Measurements from ENCODE around the gene PARD3.

The PARD3 gene

GRCh38 chr10:34643620-34644019 is 171.5 kb downstream of the PARD3 start:
- no peak for DNase-seq

- DNase-seq: no peak
Observed at GRCh38 chr10:34641913-34642558, 173.1 kb downstream of the PARD3 start.

- no peak for DNase-seq
Observed at GRCh38 chr10:34641147-34641912, 173.8 kb downstream of the PARD3 start.

GRCh38 chr10:34638406-34639054 is 176.6 kb downstream of the PARD3 start:
- peak; percentile 23 to 58 (median 38) for DNase-seq

GRCh38 chr10:34637418-34637911 is 177.6 kb downstream of the PARD3 start:
- peak; percentile 17 to 38 (median 28) for DNase-seq

- no peak for DNase-seq
Observed at GRCh38 chr10:34635111-34635510, 180.0 kb downstream of the PARD3 start.

GRCh38 chr10:34633374-34633773 is 181.7 kb downstream of the PARD3 start:
- no peak for DNase-seq

GRCh38 chr10:34629084-34629483 is 186.0 kb downstream of the PARD3 start:
- DNase-seq: no peak

GRCh38 chr10:34628174-34628796 is 186.8 kb downstream of the PARD3 start:
- DNase-seq: no peak

GRCh38 chr10:34627741-34628140 is 187.4 kb downstream of the PARD3 start:
- DNase-seq: no peak

GRCh38 chr10:34627331-34627730 is 187.8 kb downstream of the PARD3 start:
- no peak for DNase-seq

GRCh38 chr10:34626158-34626880 is 188.8 kb downstream of the PARD3 start:
- no peak for DNase-seq

GRCh38 chr10:34624323-34625153 is 190.6 kb downstream of the PARD3 start:
- DNase-seq: no peak

- no peak for DNase-seq
Observed at GRCh38 chr10:34622945-34623344, 192.2 kb downstream of the PARD3 start.

- DNase-seq: no peak
Observed at GRCh38 chr10:34618611-34619010, 196.5 kb downstream of the PARD3 start.

GRCh38 chr10:34615770-34616169 is 199.3 kb downstream of the PARD3 start:
- no peak for DNase-seq

- no peak for DNase-seq
Observed at GRCh38 chr10:34613491-34613890, 201.6 kb downstream of the PARD3 start.

GRCh38 chr10:34612938-34613337 is 202.2 kb downstream of the PARD3 start:
- DNase-seq: no peak

- no peak for DNase-seq
Observed at GRCh38 chr10:34612446-34612845, 202.7 kb downstream of the PARD3 start.

GRCh38 chr10:34609287-34609940 is 205.7 kb downstream of the PARD3 start:
- no peak for DNase-seq

GRCh38 chr10:34607894-34608293 is 207.2 kb downstream of the PARD3 start:
- no peak for DNase-seq
